ENCODE data around the gene CHST1.

DNA sequence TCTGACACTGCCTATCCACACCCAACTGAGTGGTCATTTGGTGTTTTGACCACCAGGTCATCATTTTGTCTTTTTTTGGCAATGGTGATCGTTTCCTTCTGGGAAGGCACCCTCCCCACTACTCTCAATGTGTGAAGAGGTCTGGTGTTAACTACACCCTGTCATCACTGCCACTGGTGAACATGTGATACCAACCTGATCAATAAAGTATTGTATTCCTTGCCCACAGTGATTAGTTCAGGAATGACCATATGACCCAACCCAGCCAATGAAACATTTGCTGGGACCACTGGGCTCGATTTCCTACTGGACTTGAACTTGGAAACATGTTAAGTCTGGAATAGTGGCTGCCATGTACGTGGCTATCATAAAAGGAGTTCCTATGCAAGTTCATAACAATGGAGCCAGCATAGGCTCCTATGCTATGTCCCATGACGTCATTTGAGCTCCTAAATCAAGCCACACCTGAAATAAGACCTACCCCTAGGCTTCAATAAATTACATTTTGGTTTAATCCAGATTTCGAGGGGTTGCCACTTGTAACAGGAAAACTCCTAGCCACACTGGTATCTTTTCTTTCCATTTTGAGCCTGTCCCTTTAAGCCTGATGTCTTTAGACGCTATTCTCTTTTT, 51.1 kb downstream of the CHST1 start:
- TF ChIP-seq, protein P1, sequence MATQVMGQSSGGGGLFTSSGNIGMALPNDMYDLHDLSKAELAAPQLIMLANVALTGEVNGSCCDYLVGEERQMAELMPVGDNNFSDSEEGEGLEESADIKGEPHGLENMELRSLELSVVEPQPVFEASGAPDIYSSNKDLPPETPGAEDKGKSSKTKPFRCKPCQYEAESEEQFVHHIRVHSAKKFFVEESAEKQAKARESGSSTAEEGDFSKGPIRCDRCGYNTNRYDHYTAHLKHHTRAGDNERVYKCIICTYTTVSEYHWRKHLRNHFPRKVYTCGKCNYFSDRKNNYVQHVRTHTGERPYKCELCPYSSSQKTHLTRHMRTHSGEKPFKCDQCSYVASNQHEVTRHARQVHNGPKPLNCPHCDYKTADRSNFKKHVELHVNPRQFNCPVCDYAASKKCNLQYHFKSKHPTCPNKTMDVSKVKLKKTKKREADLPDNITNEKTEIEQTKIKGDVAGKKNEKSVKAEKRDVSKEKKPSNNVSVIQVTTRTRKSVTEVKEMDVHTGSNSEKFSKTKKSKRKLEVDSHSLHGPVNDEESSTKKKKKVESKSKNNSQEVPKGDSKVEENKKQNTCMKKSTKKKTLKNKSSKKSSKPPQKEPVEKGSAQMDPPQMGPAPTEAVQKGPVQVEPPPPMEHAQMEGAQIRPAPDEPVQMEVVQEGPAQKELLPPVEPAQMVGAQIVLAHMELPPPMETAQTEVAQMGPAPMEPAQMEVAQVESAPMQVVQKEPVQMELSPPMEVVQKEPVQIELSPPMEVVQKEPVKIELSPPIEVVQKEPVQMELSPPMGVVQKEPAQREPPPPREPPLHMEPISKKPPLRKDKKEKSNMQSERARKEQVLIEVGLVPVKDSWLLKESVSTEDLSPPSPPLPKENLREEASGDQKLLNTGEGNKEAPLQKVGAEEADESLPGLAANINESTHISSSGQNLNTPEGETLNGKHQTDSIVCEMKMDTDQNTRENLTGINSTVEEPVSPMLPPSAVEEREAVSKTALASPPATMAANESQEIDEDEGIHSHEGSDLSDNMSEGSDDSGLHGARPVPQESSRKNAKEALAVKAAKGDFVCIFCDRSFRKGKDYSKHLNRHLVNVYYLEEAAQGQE (IDR thresholded peaks at IDR 0.05; ENCODE audit: insufficient read depth in 1 of 2, low read depth in 2 of 2, low read length in 2 of 2), result no peak
- TF ChIP-seq TAF1 (IDR thresholded peaks at IDR 0.05; ENCODE audit: borderline replicate concordance, insufficient read depth, low read length) (no peak), SIN3A (IDR thresholded peaks at IDR 0.05; ENCODE audit: borderline replicate concordance, insufficient read depth, low read length) (no peak)

All from PFSK-1 (cell line).